Measurements from ENCODE around the gene SPDEF. TPM values are rescaled to one million over a fixed set of nuclear protein-coding genes. Genes with fewer than 3 reads are reported as not detected.
A peak's percentile ranks its signal among the peaks of the same experiment; 100 is the strongest.

The SPDEF gene
- total RNA-seq = under 0.01 TPM in 2 replicates
- 0.03 TPM in 1 of 2 replicates, not detected in the other for polyA plus RNA-seq
- not detected in 2 replicates for polyA plus RNA-seq (2012)
- not detected in 2 replicates for polyA minus RNA-seq (ENCODE audit: low replicate concordance)

GRCh38 chr6:34556031-34556471 is at the start of gene SPDEF:
Gene SPDEF (minus strand): TSS chr6:34556329. CDS start chr6:34544455, 11,874 bp downstream.
- peak in 1 of 2 donors; percentile 35 for DNase-seq (ENCODE audit: low read depth in 2 of 2)
- no peaks in the 10 kb centered on the region for H4K20me1 ChIP-seq (ENCODE audit: control insufficient read depth, extremely low read depth, insufficient read depth, low read length)
- no peak within 1 kb of the TSS for H3K4me3 ChIP-seq (replicated peaks in 1 of 4; ENCODE audit: control extremely low read depth in 1 of 4, insufficient read depth in 1 of 4, low read depth in 3 of 4, low read length in 4 of 4)
- no peaks in the 10 kb centered on the region for H3K27me3 ChIP-seq (ENCODE audit: control insufficient read depth, insufficient read depth, low read length)
- no peaks in the 10 kb centered on the region for H3K79me2 ChIP-seq (ENCODE audit: control insufficient read depth, insufficient read depth, low read length)
- no peak within 1 kb of the TSS for H3K27ac ChIP-seq (ENCODE audit: insufficient read depth, low read length)
- no peak within 1 kb of the TSS for H3K4me2 ChIP-seq (ENCODE audit: extremely low read depth, insufficient read depth, low read length)
- no peak within 1 kb of the TSS for H2AFZ ChIP-seq (ENCODE audit: low read length)
- no peak within 1 kb of the TSS for H3K9ac ChIP-seq (ENCODE audit: insufficient read depth, low read length)
- TF ChIP-seq, protein P1, sequence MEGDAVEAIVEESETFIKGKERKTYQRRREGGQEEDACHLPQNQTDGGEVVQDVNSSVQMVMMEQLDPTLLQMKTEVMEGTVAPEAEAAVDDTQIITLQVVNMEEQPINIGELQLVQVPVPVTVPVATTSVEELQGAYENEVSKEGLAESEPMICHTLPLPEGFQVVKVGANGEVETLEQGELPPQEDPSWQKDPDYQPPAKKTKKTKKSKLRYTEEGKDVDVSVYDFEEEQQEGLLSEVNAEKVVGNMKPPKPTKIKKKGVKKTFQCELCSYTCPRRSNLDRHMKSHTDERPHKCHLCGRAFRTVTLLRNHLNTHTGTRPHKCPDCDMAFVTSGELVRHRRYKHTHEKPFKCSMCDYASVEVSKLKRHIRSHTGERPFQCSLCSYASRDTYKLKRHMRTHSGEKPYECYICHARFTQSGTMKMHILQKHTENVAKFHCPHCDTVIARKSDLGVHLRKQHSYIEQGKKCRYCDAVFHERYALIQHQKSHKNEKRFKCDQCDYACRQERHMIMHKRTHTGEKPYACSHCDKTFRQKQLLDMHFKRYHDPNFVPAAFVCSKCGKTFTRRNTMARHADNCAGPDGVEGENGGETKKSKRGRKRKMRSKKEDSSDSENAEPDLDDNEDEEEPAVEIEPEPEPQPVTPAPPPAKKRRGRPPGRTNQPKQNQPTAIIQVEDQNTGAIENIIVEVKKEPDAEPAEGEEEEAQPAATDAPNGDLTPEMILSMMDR (conservative IDR thresholded peaks at IDR 0.05 in 1 of 2, IDR thresholded peaks at IDR 0.05 in 1 of 2; ENCODE audit: low read depth in 1 of 2, low read length in 2 of 2) = no peak
- H3K9me3 ChIP-seq (ENCODE audit: control insufficient read depth, insufficient read depth, low read depth, low read length) = no peaks in the 10 kb centered on the region
- H3K4me1 ChIP-seq (ENCODE audit: control insufficient read depth, extremely low read depth, insufficient read depth, low read length) = peaks cover 3% of the 10 kb centered on the region
- no peaks in the 10 kb centered on the region for H3K36me3 ChIP-seq (ENCODE audit: control insufficient read depth, insufficient read depth, low read length)

GRCh38 chr6:34603707-34604106 is 47.6 kb upstream of the SPDEF start:
- H3K36me3 ChIP-seq (ENCODE audit: control insufficient read depth, insufficient read depth, low read length) = peaks cover 4% of the 10 kb centered on the region
- no peak overlapping the region for H3K27ac ChIP-seq (ENCODE audit: insufficient read depth, low read length)
- no peaks in the 10 kb centered on the region for H3K4me1 ChIP-seq (ENCODE audit: control insufficient read depth, extremely low read depth, insufficient read depth, low read length)
- no peak for DNase-seq (ENCODE audit: low read depth in 2 of 2)
- no peak overlapping the region for H3K4me2 ChIP-seq (ENCODE audit: extremely low read depth, insufficient read depth, low read length)
- no peaks in the 10 kb centered on the region for H4K20me1 ChIP-seq (ENCODE audit: control insufficient read depth, extremely low read depth, insufficient read depth, low read length)
- TF ChIP-seq EZH2 (IDR thresholded peaks at IDR 0.05; ENCODE audit: low read length, missing control alignments) = no peak
- TF ChIP-seq, protein P1 (conservative IDR thresholded peaks at IDR 0.05 in 1 of 2, IDR thresholded peaks at IDR 0.05 in 1 of 2; ENCODE audit: low read depth in 1 of 2, low read length in 2 of 2) = no peak
- H2AFZ ChIP-seq (ENCODE audit: low read length) = no peak overlapping the region
- peaks cover 16% of the 10 kb centered on the region for H3K79me2 ChIP-seq (ENCODE audit: control insufficient read depth, insufficient read depth, low read length)
- H3K4me3 ChIP-seq (replicated peaks in 1 of 4; ENCODE audit: control extremely low read depth in 1 of 4, insufficient read depth in 1 of 4, low read depth in 3 of 4, low read length in 4 of 4) = no peak overlapping the region
- no peak overlapping the region for H3K9ac ChIP-seq (ENCODE audit: insufficient read depth, low read length)
- no peaks in the 10 kb centered on the region for H3K27me3 ChIP-seq (ENCODE audit: control insufficient read depth, insufficient read depth, low read length)
- H3K9me3 ChIP-seq (ENCODE audit: control insufficient read depth, insufficient read depth, low read depth, low read length) = no peaks in the 10 kb centered on the region

DNA sequence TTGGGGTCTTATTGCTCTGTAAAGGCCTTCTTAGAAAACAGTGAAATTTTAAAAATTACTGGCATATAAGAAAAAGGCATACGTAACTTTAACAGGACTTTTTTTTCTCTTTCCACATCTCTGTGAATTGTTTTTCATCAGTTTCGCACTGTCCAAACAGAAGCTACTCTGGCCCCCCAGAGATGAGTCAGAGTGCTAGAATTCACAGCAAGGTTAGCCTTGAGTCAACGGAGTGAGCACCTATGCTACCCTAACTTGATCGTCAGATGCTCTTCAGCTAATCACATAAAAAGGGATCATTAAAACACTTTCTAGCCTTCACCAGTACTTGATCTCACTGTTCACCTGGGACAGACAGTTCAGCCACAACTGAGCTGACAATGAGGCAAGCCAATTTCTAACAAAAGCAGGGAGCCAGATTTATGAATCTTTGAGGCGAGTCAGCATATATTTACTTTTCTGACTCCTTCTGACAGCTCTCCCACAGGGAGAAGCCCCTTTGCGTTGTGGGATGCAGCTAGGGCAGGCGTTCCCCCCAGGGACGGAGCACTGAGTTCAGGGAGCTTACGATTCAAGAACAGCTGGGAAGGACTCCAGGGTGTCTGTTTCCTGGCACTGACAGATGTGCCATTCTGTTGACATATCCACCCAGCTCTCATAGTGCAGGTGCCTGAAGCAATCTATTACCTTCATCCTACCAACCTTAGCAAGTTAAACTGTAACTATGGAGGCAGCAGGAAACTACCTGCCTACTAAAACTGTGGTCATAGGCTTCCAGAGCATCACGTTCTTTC is 46.4 kb upstream of the SPDEF start:
- Histone ChIP-seq H3K9me3 (ENCODE audit: control insufficient read depth, insufficient read depth, low read depth, low read length) (no peaks in the 10 kb centered on the region), H2AFZ (ENCODE audit: low read length) (no peak overlapping the region), H4K20me1 (ENCODE audit: control insufficient read depth, extremely low read depth, insufficient read depth, low read length) (no peaks in the 10 kb centered on the region), H3K4me2 (ENCODE audit: extremely low read depth, insufficient read depth, low read length) (no peak overlapping the region), H3K79me2 (ENCODE audit: control insufficient read depth, insufficient read depth, low read length) (peaks cover 13% of the 10 kb centered on the region), H3K36me3 (ENCODE audit: control insufficient read depth, insufficient read depth, low read length) (peaks cover 4% of the 10 kb centered on the region), H3K27me3 (ENCODE audit: control insufficient read depth, insufficient read depth, low read length) (no peaks in the 10 kb centered on the region), H3K9ac (ENCODE audit: insufficient read depth, low read length) (no peak overlapping the region), H3K27ac (ENCODE audit: insufficient read depth, low read length) (no peak overlapping the region), H3K4me3 (replicated peaks in 1 of 4; ENCODE audit: control extremely low read depth in 1 of 4, insufficient read depth in 1 of 4, low read depth in 3 of 4, low read length in 4 of 4) (no peak overlapping the region), H3K4me1 (ENCODE audit: control insufficient read depth, extremely low read depth, insufficient read depth, low read length) (no peaks in the 10 kb centered on the region)
- DNase-seq (ENCODE audit: low read depth in 2 of 2) = peak in 1 of 2 donors; percentile 42
- TF ChIP-seq EZH2 (IDR thresholded peaks at IDR 0.05; ENCODE audit: low read length, missing control alignments) = no peak
- TF ChIP-seq, protein P1 (conservative IDR thresholded peaks at IDR 0.05 in 1 of 2, IDR thresholded peaks at IDR 0.05 in 1 of 2; ENCODE audit: low read depth in 1 of 2, low read length in 2 of 2) = no peak

Measured in fibroblast of lung (primary cell).